GM12878 (cell line): Measurements from ENCODE around the gene ATXN2. TPM values are rescaled to one million over a fixed set of nuclear protein-coding genes. Genes with fewer than 3 reads are reported as not detected.

ENCODE experiments used
- ATAC-seq: fragments of 200-7000 bp; cut with Tn5 transposase; 3 replicates; pipeline ENCODE4 v1.9.1; 2020; ENCODE audit warnings: mild to moderate bottlenecking, moderate library complexity
- BruUV-seq: library from RNA; stranded (reverse); fragments of 400-500 nt; replicated peaks from 2 replicates; lab custom pipeline; 2021; lab: Mats Ljungman, UMichigan
- CTCF ChIA-PET: fragments of 300-600 bp; sonication (Branson Sonifier 250); formaldehyde crosslinking; extraction: SDS; loops from one replicate; lab custom pipeline; 2021; ENCODE audit warnings: inconsistent platforms; lab: Yijun Ruan, JAX
- POLR2A ChIA-PET: fragments of 350-600 bp; formaldehyde crosslinking; extraction: SDS; loops from one replicate; lab custom pipeline; 2021; ENCODE audit warnings: inconsistent platforms; lab: Charles Lee
- RAD21 ChIA-PET: fragments of 300-600 bp; sonication (Branson Sonifier 250); formaldehyde crosslinking; loops from one replicate; lab custom pipeline; 2023; ENCODE audit warnings: antibody characterized with exemption; ENCODE audit not compliant: unreplicated experiment; lab: Charles Lee
- SMC1A ChIA-PET: fragments of 300-600 bp; sonication (Branson Sonifier 250); formaldehyde crosslinking; loops from one replicate; lab custom pipeline; 2023; ENCODE audit not compliant: unreplicated experiment, uncharacterized antibody; lab: Charles Lee
- DNase-seq: peaks from one replicate; pipeline ENCODE4 v3.0.0-alpha.2; 2011; ENCODE audit warnings: low read depth, low spot score
- FAIRE-seq: peaks from 3 replicates; lab custom pipeline; 2011; peaks lifted over from hg19 to GRCh38; lab: Jason Lieb, UNC
- H2AFZ ChIP-seq: 2 replicates; pipeline ENCODE4 v1.6.0; 2011; ENCODE audit warnings: low read depth, low read length, control low read depth; ENCODE audit not compliant: control insufficient read depth
- H3K27ac ChIP-seq: 2 replicates; pipeline ENCODE4 v1.5.1; 2011; ENCODE audit warnings: control low read depth; ENCODE audit not compliant: control insufficient read depth, insufficient read depth
- H3K27me3 ChIP-seq, 2 experiments: replicated peaks in 1 of 2; 2 replicates each; pipeline versions ENCODE4 v1.6.0 to v1.6.1; 2011; ENCODE audit warnings: low read length in 1 of 2; ENCODE audit not compliant: control insufficient read depth in 2 of 2, insufficient read depth in 2 of 2
- H3K36me3 ChIP-seq, 2 experiments: 2 replicates each; pipeline ENCODE4 v1.5.1; 2011; ENCODE audit warnings: low read length in 1 of 2; ENCODE audit not compliant: control insufficient read depth in 2 of 2, insufficient read depth in 2 of 2
- H3K4me1 ChIP-seq: 2 replicates; pipeline ENCODE4 v1.6.1; 2011; ENCODE audit warnings: mild to moderate bottlenecking, low read length, moderate library complexity, mixed read lengths; ENCODE audit not compliant: control insufficient read depth, insufficient read depth
- H3K4me2 ChIP-seq: 2 replicates; pipeline ENCODE4 v1.6.0; 2011; ENCODE audit warnings: control low read depth; ENCODE audit not compliant: control insufficient read depth, insufficient read depth
- H3K4me3 ChIP-seq: fragments of 200-600 bp; sonication (generic); 2 replicates; pipeline ENCODE4 v1.5.1; 2016
- H3K79me2 ChIP-seq: 2 replicates; pipeline ENCODE4 v1.6.0; 2011; ENCODE audit warnings: low read length; ENCODE audit not compliant: control insufficient read depth, insufficient read depth
- H3K9ac ChIP-seq: 2 replicates; pipeline ENCODE4 v1.8.0; 2011; ENCODE audit warnings: low read length, control low read depth, mixed read lengths; ENCODE audit not compliant: control insufficient read depth, insufficient read depth
- H3K9me3 ChIP-seq: replicated peaks from 3 replicates; pipeline ENCODE4 v1.5.1; 2011; ENCODE audit warnings: mild to moderate bottlenecking, low read length; ENCODE audit not compliant: control insufficient read depth, insufficient read depth
- H4K20me1 ChIP-seq: 2 replicates; pipeline ENCODE4 v1.6.0; 2011; ENCODE audit not compliant: control insufficient read depth, insufficient read depth
- ASH2L ChIP-seq: fragments of 300-600, 200-600 bp; sonication (generic); IDR thresholded peaks from 2 replicates; pipeline ENCODE4 v1.6.1; 2017; ENCODE audit warnings: low read depth, mild to moderate bottlenecking, borderline replicate concordance
- ATF2 ChIP-seq: IDR thresholded peaks from 2 replicates; pipeline ENCODE4 v1.6.1; 2012; ENCODE audit warnings: low read length, inconsistent platforms
- ATF3 ChIP-seq: IDR thresholded peaks from 2 replicates; pipeline ENCODE4 v1.6.1; 2011; ENCODE audit warnings: low read depth, mild to moderate bottlenecking, low read length, moderate library complexity, borderline replicate concordance; ENCODE audit errors: extremely low read depth
- BACH1 ChIP-seq: fragments of 450-650 bp; IDR thresholded peaks from 2 replicates; pipeline ENCODE4 v1.6.1; 2017; ENCODE audit warnings: mild to moderate bottlenecking, borderline replicate concordance
- CBFB ChIP-seq: IDR thresholded peaks from 2 replicates; pipeline ENCODE4 v1.6.1; 2016; ENCODE audit warnings: antibody characterized with exemption, low read depth
- CREB1 ChIP-seq: IDR thresholded peaks from 2 replicates; pipeline ENCODE4 v1.6.1; 2012; ENCODE audit warnings: low read depth, mild to moderate bottlenecking, inconsistent platforms
- EP300 ChIP-seq, 2 experiments: fragments of 150-350 bp in 1 of 2; IDR thresholded peaks; 2 replicates each; pipeline ENCODE4 v1.6.1; 2011 to 2012; ENCODE audit warnings: low read depth in 2 of 2, low read length in 2 of 2, borderline replicate concordance in 1 of 2, improper control_type of control experiment in 1 of 2, inconsistent platforms in 1 of 2; ENCODE audit not compliant: control insufficient read depth in 1 of 2
- HDAC6 ChIP-seq: fragments of 200-600 bp; sonication (generic); IDR thresholded peaks from one replicate; pipeline ENCODE4 v1.8.0; 2017; ENCODE audit warnings: antibody characterized with exemption; ENCODE audit not compliant: unreplicated experiment
- IRF5 ChIP-seq: fragments of 450-650 bp; IDR thresholded peaks from 2 replicates; pipeline ENCODE4 v1.6.1; 2017; ENCODE audit warnings: borderline replicate concordance
- KDM1A ChIP-seq: fragments of 200-600 bp; sonication (generic); IDR thresholded peaks from 2 replicates; pipeline ENCODE4 v1.6.1; 2016; ENCODE audit warnings: borderline replicate concordance
- MTA3 ChIP-seq: IDR thresholded peaks from 2 replicates; pipeline ENCODE4 v1.6.1; 2012; ENCODE audit warnings: low read length, inconsistent platforms, borderline replicate concordance
- MYC ChIP-seq: IDR thresholded peaks from 2 replicates; pipeline ENCODE4 v1.6.1; 2011; ENCODE audit warnings: mild to moderate bottlenecking, low read length, moderate library complexity, inconsistent platforms; ENCODE audit not compliant: insufficient read depth, insufficient replicate concordance, insufficient read length, severe bottlenecking
- NKRF ChIP-seq: fragments of 450-650 bp; conservative IDR thresholded peaks from 2 replicates; pipeline ENCODE4 v1.6.1; 2017; ENCODE audit warnings: mild to moderate bottlenecking, moderate library complexity
- NRF1 ChIP-seq: conservative IDR thresholded peaks from 2 replicates; pipeline ENCODE4 v1.6.1; 2011; ENCODE audit warnings: mild to moderate bottlenecking, low read depth, low read length, improper control_type of control experiment
- RBBP5 ChIP-seq: fragments of 200-600 bp; sonication (generic); conservative IDR thresholded peaks from 2 replicates; pipeline ENCODE4 v1.6.1; 2016
- TAF1 ChIP-seq: IDR thresholded peaks from 2 replicates; pipeline ENCODE4 v1.6.1; 2011; ENCODE audit warnings: mild to moderate bottlenecking, low read depth, low read length, borderline replicate concordance
- ZNF622 ChIP-seq: fragments of 450-650 bp; IDR thresholded peaks from 2 replicates; pipeline ENCODE4 v1.6.1; 2017; ENCODE audit warnings: mild to moderate bottlenecking, inconsistent platforms
- WGBS: methylation state at CpG from one replicate; pipeline ENCODE4 v1.1.6; 2016; ENCODE audit warnings: low lambda C conversion rate; ENCODE audit not compliant: insufficient replicate concordance, insufficient coverage; ENCODE audit errors: missing lambda C conversion rate; 5-methylcytosine and 5-hydroxymethylcytosine counted together
- in situ Hi-C: fragments of 300-500 bp; cut with MboI; formaldehyde crosslinking; loops from 9 replicates; pipeline ENCODE4 v1.14.3; 2018; ENCODE audit warnings: mixed read lengths
- intact Hi-C: fragments of 100-400 bp; cut with micrococcal nuclease; formaldehyde crosslinking; loops from one replicate; pipeline ENCODE4 v1.14.2; 2022; ENCODE audit not compliant: unreplicated experiment
- polyA plus RNA-seq, 11 experiments: library from polyadenylated mRNA; depleted of rRNA in 4 of 11; unstranded in 6 of 11; stranded (reverse) in 5 of 11; fragments of >200 nt; fragmentation: Nextera tagmentation in 4 of 11; fragmentation: Illumina TruSeq in 1 of 11; extraction: Ambion mirVana in 4 of 11; extraction: Trizol in 1 of 11; gene quantifications; 1 replicate in 1 of 11; 2 replicates in 10 of 11; pipeline versions ENCODE4 v1.2.1 to v1.2.3, GENCODE V29; 2011 to 2016; ENCODE audit warnings: inconsistent platforms in 2 of 11, missing spikeins in 2 of 11, low read depth in 1 of 11
- total RNA-seq, 4 experiments: library from RNA; depleted of rRNA in 3 of 4; stranded (reverse); fragments of >200 nt in 3 of 4; fragmentation: Illumina TruSeq in 1 of 4; extraction: Trizol in 1 of 4; gene quantifications; 2 replicates each; pipeline versions ENCODE4 v1.2.1 to v1.2.3, GENCODE V29; 2013 to 2021

The ATXN2 gene
- total and polyA plus RNA-seq, 10 of the 15 experiments (the other 5 are each of a cell fraction or from before 2014, with no cell fraction given): 8.8 to 31.5 (median 19.0) TPM

GRCh38 chr12:111440631-111441030, 158.5 kb downstream of the ATXN2 start:
- in situ Hi-C loops (loop anchor here (25.0 kb wide), 1 partner anchor 1772 kb away; the partner anchor contains the start of gene TPCN1), intact Hi-C loops (no loop called here)
- WGBS: 90% methylated on average over 3 of the region's 3 CpGs
- Histone ChIP-seq H3K36me3 (peaks cover 20 to 36% of the 10 kb centered on the region in 2 experiments), H3K27me3 (no peaks in the 10 kb centered on the region), H3K79me2 (peaks cover 88% of the 10 kb centered on the region), H3K9me3 (no peaks in the 10 kb centered on the region), H3K9ac (no peak overlapping the region), H3K4me3 (no peak overlapping the region), H2AFZ (no peak overlapping the region), H3K4me2 (no peak overlapping the region), H3K27ac (peak overlapping the region; percentile 33), H3K4me1 (peaks cover 91% of the 10 kb centered on the region), H4K20me1 (0 out of 2 replicates have a peak, but pooled peaks cover 2% of the 10 kb centered on the region)
- POLR2A ChIA-PET: interaction anchor here (2.6 to 7.1 kb wide), 4 partner anchors 10 to 37 kb away, joined by 15 to 71 read pairs (median 50); partner anchors contain the start of gene SH2B3
- CTCF ChIA-PET: interaction anchor here (13.0 to 27.3 kb wide), 2 partner anchors 13 to 38 kb away, joined by 160 to 1117 read pairs; partner anchors contain the start of gene SH2B3
- SMC1A ChIA-PET: interaction anchor here (1.0 to 7.8 kb wide), 4 partner anchors 8 to 42 kb away, joined by 4 to 104 read pairs (median 38); partner anchors contain the start of gene SH2B3
- DNase-seq: no peak
- no peak for FAIRE-seq
- ATAC-seq: no peak
- RAD21 ChIA-PET: interaction anchor here (1.3 to 22.6 kb wide), 2 partner anchors 11 to 36 kb away, joined by 3 to 804 read pairs; partner anchors contain the start of gene SH2B3
- BruUV-seq: no TSS peak
- TF ChIP-seq MYC (no peak), HDAC6 (no peak), IRF5 (no peak), BACH1 (no peak), ATF3 (no peak), TAF1 (no peak), ASH2L (no peak), NRF1 (no peak), NKRF (no peak), CREB1 (no peak), ZNF622 (no peak), EP300 (IDR thresholded peaks at IDR 0.05; ENCODE audit: borderline replicate concordance in 1 of 2, control insufficient read depth in 1 of 2, low read depth in 2 of 2, low read length in 2 of 2) (no peak), MTA3 (no peak), ATF2 (no peak), CBFB (no peak), RBBP5 (no peak), KDM1A (no peak)
